GM21390 (cell line): ENCODE results near the gene AKAP6.

Experiments
- ATAC-seq: cut with Tn5 transposase; IDR thresholded peaks from one replicate; pipeline ENCODE4 v1.9.1; 2021; ENCODE audit not compliant: unreplicated experiment

Gene AKAP6

GRCh38 chr14:32697704-32698103, 368.6 kb downstream of the AKAP6 start:
- no peak for ATAC-seq

- ATAC-seq, result no peak
These were observed 369.7 kb downstream of the AKAP6 start for GRCh38 chr14:32698831-32699230.

- ATAC-seq, result no peak
These were observed 372.4 kb downstream of the AKAP6 start for GRCh38 chr14:32701475-32701874.

- ATAC-seq, result no peak
These were observed 373.0 kb downstream of the AKAP6 start for GRCh38 chr14:32702088-32702487.

GRCh38 chr14:32702562-32702961, 373.5 kb downstream of the AKAP6 start:
- ATAC-seq, result no peak

GRCh38 chr14:32703183-32703621, 374.1 kb downstream of the AKAP6 start:
- no peak for ATAC-seq

- ATAC-seq, result peak; percentile 63
These were observed 377.8 kb downstream of the AKAP6 start for GRCh38 chr14:32706721-32707519.

- ATAC-seq, result no peak
These were observed 378.8 kb downstream of the AKAP6 start for GRCh38 chr14:32707742-32708500.

- no peak for ATAC-seq
These were observed 379.9 kb downstream of the AKAP6 start for GRCh38 chr14:32709027-32709426.

GRCh38 chr14:32710231-32710671, 381.2 kb downstream of the AKAP6 start:
- ATAC-seq, result no peak

GRCh38 chr14:32710731-32711680, 381.9 kb downstream of the AKAP6 start:
- peak; percentile 52 for ATAC-seq

GRCh38 chr14:32713856-32714255, 384.8 kb downstream of the AKAP6 start:
- no peak for ATAC-seq

GRCh38 chr14:32719601-32720000, 390.5 kb downstream of the AKAP6 start:
- no peak for ATAC-seq

GRCh38 chr14:32720927-32721326, 391.8 kb downstream of the AKAP6 start:
- ATAC-seq, result no peak

GRCh38 chr14:32722631-32723183, 393.6 kb downstream of the AKAP6 start:
- ATAC-seq, result no peak

- no peak for ATAC-seq
These were observed 395.9 kb downstream of the AKAP6 start for GRCh38 chr14:32724867-32725471.

- no peak for ATAC-seq
These were observed 397.4 kb downstream of the AKAP6 start for GRCh38 chr14:32726516-32726915.

GRCh38 chr14:32727832-32728231, 398.7 kb downstream of the AKAP6 start:
- ATAC-seq, result no peak

GRCh38 chr14:32728526-32728925, 399.4 kb downstream of the AKAP6 start:
- no peak for ATAC-seq

GRCh38 chr14:32728976-32729375, 399.9 kb downstream of the AKAP6 start:
- no peak for ATAC-seq
